ENCODE measurements around the gene PPM1F.

PPM1F gene

GRCh38 chr22:21967693-21968271 is 15.1 kb upstream of the PPM1F start:
- Histone ChIP-seq H3K9me3 (ENCODE audit: insufficient read depth, low read length) (no peaks in the 10 kb centered on the region), H3K79me2 (ENCODE audit: insufficient read depth, low read length) (no peaks in the 10 kb centered on the region), H3K4me3 (ENCODE audit: insufficient read depth, low read length, poor library complexity, severe bottlenecking) (no peak overlapping the region), H3K36me3 (ENCODE audit: low read length) (no peaks in the 10 kb centered on the region), H3K4me2 (ENCODE audit: low read depth, low read length, poor library complexity, severe bottlenecking) (no peak overlapping the region), H4K20me1 (ENCODE audit: low read depth, low read length) (no peaks in the 10 kb centered on the region), H3K27me3 (ENCODE audit: low read length) (no peaks in the 10 kb centered on the region), H3F3A (ENCODE audit: insufficient read depth) (no peaks in the 10 kb centered on the region), H2AFZ (ENCODE audit: low read depth, low read length, severe bottlenecking) (no peak overlapping the region), H3K9me2 (replicated peaks; ENCODE audit: insufficient read depth, low read length) (no peaks in the 10 kb centered on the region), H3K27ac (ENCODE audit: low read depth, low read length) (no peak overlapping the region), H3K9ac (ENCODE audit: low read length) (no peak overlapping the region)
- TF ChIP-seq EZH2phosphoT487 (conservative IDR thresholded peaks at IDR 0.05; ENCODE audit: low read length): no peak
- TF ChIP-seq, protein P1, sequence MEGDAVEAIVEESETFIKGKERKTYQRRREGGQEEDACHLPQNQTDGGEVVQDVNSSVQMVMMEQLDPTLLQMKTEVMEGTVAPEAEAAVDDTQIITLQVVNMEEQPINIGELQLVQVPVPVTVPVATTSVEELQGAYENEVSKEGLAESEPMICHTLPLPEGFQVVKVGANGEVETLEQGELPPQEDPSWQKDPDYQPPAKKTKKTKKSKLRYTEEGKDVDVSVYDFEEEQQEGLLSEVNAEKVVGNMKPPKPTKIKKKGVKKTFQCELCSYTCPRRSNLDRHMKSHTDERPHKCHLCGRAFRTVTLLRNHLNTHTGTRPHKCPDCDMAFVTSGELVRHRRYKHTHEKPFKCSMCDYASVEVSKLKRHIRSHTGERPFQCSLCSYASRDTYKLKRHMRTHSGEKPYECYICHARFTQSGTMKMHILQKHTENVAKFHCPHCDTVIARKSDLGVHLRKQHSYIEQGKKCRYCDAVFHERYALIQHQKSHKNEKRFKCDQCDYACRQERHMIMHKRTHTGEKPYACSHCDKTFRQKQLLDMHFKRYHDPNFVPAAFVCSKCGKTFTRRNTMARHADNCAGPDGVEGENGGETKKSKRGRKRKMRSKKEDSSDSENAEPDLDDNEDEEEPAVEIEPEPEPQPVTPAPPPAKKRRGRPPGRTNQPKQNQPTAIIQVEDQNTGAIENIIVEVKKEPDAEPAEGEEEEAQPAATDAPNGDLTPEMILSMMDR (IDR thresholded peaks at IDR 0.05; ENCODE audit: insufficient read depth, low read length, poor library complexity, severe bottlenecking): no peak

- Histone ChIP-seq H3K9ac (ENCODE audit: low read length) (no peak overlapping the region), H3K4me2 (ENCODE audit: low read depth, low read length, poor library complexity, severe bottlenecking) (no peak overlapping the region), H2AFZ (ENCODE audit: low read depth, low read length, severe bottlenecking) (no peak overlapping the region), H3K27ac (ENCODE audit: low read depth, low read length) (no peak overlapping the region), H3K36me3 (ENCODE audit: low read length) (no peaks in the 10 kb centered on the region), H3K79me2 (ENCODE audit: insufficient read depth, low read length) (no peaks in the 10 kb centered on the region), H3K27me3 (ENCODE audit: low read length) (no peaks in the 10 kb centered on the region), H3F3A (ENCODE audit: insufficient read depth) (no peaks in the 10 kb centered on the region), H3K9me3 (ENCODE audit: insufficient read depth, low read length) (no peaks in the 10 kb centered on the region), H3K4me3 (ENCODE audit: insufficient read depth, low read length, poor library complexity, severe bottlenecking) (no peak overlapping the region), H3K9me2 (replicated peaks; ENCODE audit: insufficient read depth, low read length) (no peaks in the 10 kb centered on the region), H4K20me1 (ENCODE audit: low read depth, low read length) (no peaks in the 10 kb centered on the region)
- TF ChIP-seq, protein P1 (IDR thresholded peaks at IDR 0.05; ENCODE audit: insufficient read depth, low read length, poor library complexity, severe bottlenecking): no peak
- TF ChIP-seq EZH2phosphoT487 (conservative IDR thresholded peaks at IDR 0.05; ENCODE audit: low read length): no peak
These were observed 14.2 kb upstream of the PPM1F start for GRCh38 chr22:21966643-21967516.

DNA sequence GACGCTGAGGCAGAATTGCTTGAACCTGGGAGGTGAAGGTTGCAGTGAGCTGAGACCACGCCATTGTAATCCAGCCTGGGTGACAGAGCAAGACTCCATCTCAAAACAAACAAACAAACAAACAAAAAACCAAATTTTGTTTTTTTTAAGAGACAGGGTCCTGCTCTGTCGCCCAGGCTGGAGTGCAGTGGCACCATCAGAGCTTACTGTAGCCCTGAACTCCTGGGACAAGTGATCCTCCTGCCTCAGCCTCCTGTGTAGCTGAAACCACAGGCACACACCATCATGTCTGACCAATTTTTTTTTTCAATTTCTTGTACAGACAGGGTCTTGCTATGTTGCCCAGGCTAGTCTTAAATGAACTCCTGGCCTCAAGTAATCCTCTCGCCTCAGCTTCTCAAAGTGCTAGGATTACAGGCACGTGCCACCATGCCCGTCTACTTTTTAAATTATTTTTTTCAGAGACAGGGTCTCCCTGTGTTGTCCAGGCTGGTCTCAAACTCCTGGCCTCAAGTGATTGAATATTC is 13.2 kb upstream of the PPM1F start:
- Histone ChIP-seq H3K36me3 (ENCODE audit: low read length) (no peaks in the 10 kb centered on the region), H3K9me3 (ENCODE audit: insufficient read depth, low read length) (no peaks in the 10 kb centered on the region), H3K4me2 (ENCODE audit: low read depth, low read length, poor library complexity, severe bottlenecking) (no peak overlapping the region), H3K9ac (ENCODE audit: low read length) (no peak overlapping the region), H3K9me2 (replicated peaks; ENCODE audit: insufficient read depth, low read length) (no peaks in the 10 kb centered on the region), H3K79me2 (ENCODE audit: insufficient read depth, low read length) (no peaks in the 10 kb centered on the region), H2AFZ (ENCODE audit: low read depth, low read length, severe bottlenecking) (no peak overlapping the region), H3K27me3 (ENCODE audit: low read length) (no peaks in the 10 kb centered on the region), H3F3A (ENCODE audit: insufficient read depth) (no peaks in the 10 kb centered on the region), H4K20me1 (ENCODE audit: low read depth, low read length) (no peaks in the 10 kb centered on the region), H3K4me3 (ENCODE audit: insufficient read depth, low read length, poor library complexity, severe bottlenecking) (no peak overlapping the region), H3K27ac (ENCODE audit: low read depth, low read length) (no peak overlapping the region)
- TF ChIP-seq EZH2phosphoT487 (conservative IDR thresholded peaks at IDR 0.05; ENCODE audit: low read length): no peak
- TF ChIP-seq, protein P1 (IDR thresholded peaks at IDR 0.05; ENCODE audit: insufficient read depth, low read length, poor library complexity, severe bottlenecking): no peak

Measured in SU-DHL-6 (cell line).